Nephron progenitor cell (in vitro differentiated cells): ENCODE measurements around the gene PLCL1.

Experiments
- DNase-seq: peaks from one replicate; pipeline ENCODE4 v3.0.0; 2021
- H3K27ac Mint-ChIP-seq: 2 replicates; pipeline ENCODE4 v1.8.0; 2021; ENCODE audit warnings: mild to moderate bottlenecking, moderate library complexity, mixed read lengths
- H3K27me3 Mint-ChIP-seq: 2 replicates; pipeline ENCODE4 v1.8.0; 2021; ENCODE audit warnings: mild to moderate bottlenecking, low read depth, mixed read lengths; ENCODE audit not compliant: poor library complexity
- H3K36me3 Mint-ChIP-seq: 2 replicates; pipeline ENCODE4 v1.8.0; 2021; ENCODE audit warnings: low read depth, mixed read lengths
- H3K4me1 Mint-ChIP-seq: 2 replicates; pipeline ENCODE4 v1.8.0; 2021; ENCODE audit warnings: mixed read lengths
- H3K4me3 Mint-ChIP-seq: 2 replicates; pipeline ENCODE4 v1.8.0; 2021; ENCODE audit warnings: mild to moderate bottlenecking, moderate library complexity, mixed read lengths
- H3K9me3 Mint-ChIP-seq: 2 replicates; pipeline ENCODE4 v1.8.0; 2021; ENCODE audit warnings: mild to moderate bottlenecking, moderate library complexity, mixed read lengths
- CTCF ChIP-seq: fragments of 200-600 bp; sonication (generic); IDR thresholded peaks from 2 replicates; pipeline ENCODE4 v1.5.0; 2021; ENCODE audit warnings: antibody characterized with exemption

PLCL1 gene

GRCh38 chr2:198062826-198063225, 258.4 kb downstream of the PLCL1 start:
- H3K9me3 Mint-ChIP-seq, result no peaks in the 10 kb centered on the region
- no peak overlapping the region for H3K27ac Mint-ChIP-seq
- TF ChIP-seq CTCF, result no peak
- H3K4me3 Mint-ChIP-seq, result no peak overlapping the region
- no peaks in the 10 kb centered on the region for H3K36me3 Mint-ChIP-seq
- no peaks in the 10 kb centered on the region for H3K4me1 Mint-ChIP-seq
- no peak for DNase-seq
- no peaks in the 10 kb centered on the region for H3K27me3 Mint-ChIP-seq

GRCh38 chr2:198063242-198063641, 258.8 kb downstream of the PLCL1 start:
- Mint-ChIP-seq H3K27ac (no peak overlapping the region), H3K4me1 (no peaks in the 10 kb centered on the region), H3K36me3 (no peaks in the 10 kb centered on the region), H3K9me3 (no peaks in the 10 kb centered on the region), H3K4me3 (no peak overlapping the region), H3K27me3 (no peaks in the 10 kb centered on the region)
- TF ChIP-seq CTCF, result no peak
- DNase-seq, result no peak

GRCh38 chr2:198065322-198065721, 260.9 kb downstream of the PLCL1 start:
- H3K4me3 Mint-ChIP-seq, result no peak overlapping the region
- H3K27me3 Mint-ChIP-seq, result no peaks in the 10 kb centered on the region
- no peaks in the 10 kb centered on the region for H3K36me3 Mint-ChIP-seq
- H3K9me3 Mint-ChIP-seq, result no peaks in the 10 kb centered on the region
- H3K27ac Mint-ChIP-seq, result no peak overlapping the region
- no peaks in the 10 kb centered on the region for H3K4me1 Mint-ChIP-seq
- no peak for DNase-seq
- TF ChIP-seq CTCF, result no peak

- Mint-ChIP-seq H3K36me3 (no peaks in the 10 kb centered on the region), H3K4me1 (no peaks in the 10 kb centered on the region), H3K9me3 (no peaks in the 10 kb centered on the region), H3K27me3 (no peaks in the 10 kb centered on the region), H3K27ac (no peak overlapping the region), H3K4me3 (no peak overlapping the region)
- DNase-seq, result no peak
- TF ChIP-seq CTCF, result no peak
Observed at GRCh38 chr2:198066597-198066996, 262.2 kb downstream of the PLCL1 start.

- no peak for TF ChIP-seq CTCF
- no peaks in the 10 kb centered on the region for H3K9me3 Mint-ChIP-seq
- H3K36me3 Mint-ChIP-seq, result no peaks in the 10 kb centered on the region
- no peaks in the 10 kb centered on the region for H3K4me1 Mint-ChIP-seq
- no peak overlapping the region for H3K4me3 Mint-ChIP-seq
- DNase-seq, result no peak
- no peaks in the 10 kb centered on the region for H3K27me3 Mint-ChIP-seq
- no peak overlapping the region for H3K27ac Mint-ChIP-seq
Observed at GRCh38 chr2:198072655-198073054, 268.3 kb downstream of the PLCL1 start.

- DNase-seq, result no peak
- H3K9me3 Mint-ChIP-seq, result no peaks in the 10 kb centered on the region
- H3K27ac Mint-ChIP-seq, result no peak overlapping the region
- TF ChIP-seq CTCF, result no peak
- no peak overlapping the region for H3K4me3 Mint-ChIP-seq
- H3K27me3 Mint-ChIP-seq, result no peaks in the 10 kb centered on the region
- H3K4me1 Mint-ChIP-seq, result no peaks in the 10 kb centered on the region
- H3K36me3 Mint-ChIP-seq, result no peaks in the 10 kb centered on the region
Observed at GRCh38 chr2:198073253-198073652, 268.9 kb downstream of the PLCL1 start.
